Activated effector memory CD4-positive, alpha-beta T cell treated with anti-CD3 and anti-CD28 coated beads, Interleukin-2, amount 50 U/mL, for 16 hours (primary cell): ENCODE results near the gene KRTAP4-16.
"Not testable (repeated sequence)": the region's sequence is repeated elsewhere in the genome, so short reads cannot be mapped to it uniquely, and the experiment has no call there.

Source experiments
- DNase-seq: peaks from one replicate; pipeline ENCODE4 v3.0.0-alpha.2; 2020

KRTAP4-16 gene

DNA sequence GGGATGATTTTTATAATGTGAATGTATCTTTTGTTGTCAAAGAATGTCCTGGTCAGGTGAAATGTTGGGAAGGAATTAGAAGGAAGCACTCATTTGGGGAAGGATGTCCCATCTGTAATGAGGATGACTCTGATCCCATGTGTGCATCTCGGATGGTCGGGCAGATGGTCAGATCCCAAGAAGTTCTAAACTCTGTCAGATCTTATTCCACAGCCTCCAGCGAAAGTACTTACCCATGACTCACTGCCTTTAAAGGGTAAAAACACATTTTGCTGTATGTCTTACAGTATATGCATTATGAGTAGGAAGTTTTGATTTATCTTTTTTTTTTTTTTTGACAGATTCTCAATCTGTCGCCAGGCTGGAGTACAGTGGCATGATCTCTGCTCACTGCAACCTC lies 16.7 kb upstream of the KRTAP4-16 start:
- DNase-seq: no peak

DNA sequence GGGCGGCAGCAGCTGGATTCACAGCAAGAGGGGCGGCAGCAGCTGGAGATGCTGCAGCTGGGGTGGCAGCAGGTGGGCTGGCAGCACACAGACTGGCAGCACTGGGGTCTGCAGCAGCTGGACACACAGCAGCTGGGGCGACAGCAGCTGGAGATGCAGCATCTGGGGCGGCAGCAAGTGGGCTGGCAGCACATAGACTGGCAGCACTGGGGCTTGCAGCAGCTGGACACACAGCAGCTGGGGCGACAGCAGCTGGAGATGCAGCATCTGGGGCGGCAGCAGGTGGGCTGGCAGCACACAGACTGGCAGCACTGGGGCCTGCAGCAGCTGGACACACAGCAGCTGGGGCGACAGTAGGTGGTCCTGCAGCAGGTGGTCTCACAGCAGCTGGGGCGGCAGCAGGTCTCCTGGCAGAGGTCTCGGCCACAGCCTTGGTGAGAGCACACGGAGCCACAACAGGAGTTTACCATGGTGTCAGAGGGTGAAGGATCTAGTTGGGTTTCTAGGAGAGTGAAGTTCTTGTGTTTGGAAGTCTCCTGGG lies 15.9 kb upstream of the KRTAP4-16 start, which contains the start of gene KRTAP4-11:
Gene KRTAP4-11 (minus strand): TSS at position 528 of the 541 bp plus-strand sequence. CDS start 58 bp downstream, at position 470.
- DNase-seq: not testable (repeated sequence)

GRCh38 chr17:41116297-41116696 lies 14.3 kb upstream of the KRTAP4-16 start:
- no peak for DNase-seq

DNA sequence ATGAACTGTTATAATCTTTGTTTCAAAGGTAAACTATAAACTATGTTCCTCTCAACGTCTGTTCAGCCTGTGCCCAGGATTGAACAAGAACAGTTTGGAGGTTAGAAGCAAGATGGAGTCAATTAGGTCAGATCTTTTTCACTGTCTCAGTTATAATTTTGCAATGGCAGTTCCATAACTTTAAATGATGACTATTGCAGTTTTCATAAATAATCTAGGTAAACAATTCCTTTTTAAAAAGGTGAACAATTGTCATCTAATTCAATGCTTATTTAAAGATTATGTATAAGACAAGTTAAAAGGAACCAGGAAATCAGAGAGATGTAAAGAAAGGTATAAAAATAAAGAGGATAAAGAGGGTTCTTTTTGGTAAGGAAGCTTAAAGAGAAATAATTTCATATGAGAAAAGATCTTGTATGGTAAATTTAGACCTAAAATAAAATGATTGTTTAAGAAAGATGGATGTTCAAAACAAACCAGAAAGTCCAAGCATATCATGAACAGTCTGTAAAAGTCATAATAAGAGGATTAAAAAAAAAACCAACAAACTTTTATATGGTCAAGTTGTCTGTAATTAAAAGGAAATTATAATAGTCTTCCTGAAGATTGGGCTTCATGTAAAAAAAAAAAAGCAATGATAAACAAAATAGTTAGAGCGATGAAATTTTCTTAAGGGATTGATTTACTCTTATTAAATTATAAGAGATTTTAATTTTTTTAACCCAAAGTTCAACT lies 9.3 kb upstream of the KRTAP4-16 start:
- DNase-seq: no peak

DNA sequence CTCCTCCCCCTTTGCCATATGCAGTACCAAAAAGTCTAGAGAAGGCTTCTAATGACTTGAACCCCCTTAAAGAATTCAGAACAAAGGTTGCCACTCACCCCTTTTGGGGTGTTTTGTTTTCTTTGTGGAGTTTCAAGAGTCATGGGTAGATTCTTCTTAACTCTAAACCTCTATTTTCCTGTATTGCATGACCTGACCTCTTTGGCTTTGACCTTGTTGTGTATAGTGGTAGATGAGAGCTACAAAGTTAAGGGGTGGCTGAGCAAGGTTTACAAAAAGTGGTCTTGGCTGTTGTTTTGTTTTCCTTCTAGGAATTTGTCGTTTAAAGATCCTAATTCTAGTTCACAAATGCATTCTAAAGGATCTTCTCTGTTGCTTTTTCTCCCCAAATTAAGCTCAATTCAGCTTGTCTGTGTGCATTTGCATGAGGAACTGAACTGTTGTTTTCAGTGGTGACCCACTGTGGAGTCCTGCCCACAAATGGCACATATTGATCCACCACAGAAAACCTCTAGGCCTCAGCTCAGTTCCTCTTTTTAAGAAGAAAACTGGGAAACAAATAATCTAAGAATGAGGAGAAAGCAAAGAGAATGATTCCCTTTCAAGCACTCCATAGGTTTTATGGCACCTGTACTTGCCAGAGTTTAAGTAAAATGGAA lies 6.8 kb upstream of the KRTAP4-16 start:
- not testable (repeated sequence) for DNase-seq

GRCh38 chr17:41107941-41108450 lies 6.0 kb upstream of the KRTAP4-16 start:
- DNase-seq: no peak

- not testable (repeated sequence) for DNase-seq
Measured at GRCh38 chr17:41105347-41105746, 3.3 kb upstream of the KRTAP4-16 start, which contains the start of gene KRTAP4-9. KRTAP4-9 (plus strand) TSS chr17:41105389; CDS start chr17:41105389, 0 bp downstream.

GRCh38 chr17:41104386-41105038 lies 2.5 kb upstream of the KRTAP4-16 start:
- DNase-seq: not testable (repeated sequence)

DNA sequence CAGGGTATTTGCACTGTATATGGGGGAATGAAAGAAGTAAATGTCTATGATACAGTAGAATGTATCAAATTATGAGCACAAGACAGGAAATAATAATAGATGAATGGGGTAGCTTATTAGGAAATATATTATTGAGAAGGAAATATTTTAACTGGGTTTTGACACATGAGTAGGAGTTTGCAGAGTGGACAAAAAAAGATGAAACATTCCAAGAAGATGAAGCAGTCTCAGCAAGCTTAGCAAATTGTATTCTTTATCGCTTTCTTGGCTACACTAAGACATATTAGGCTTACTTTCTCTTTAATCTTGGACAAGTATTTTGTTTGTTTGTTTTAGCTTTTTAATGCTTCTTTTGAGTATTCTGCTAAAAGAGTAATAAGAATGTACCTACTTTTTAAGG lies 1.9 kb upstream of the KRTAP4-16 start:
- DNase-seq: no peak

DNA sequence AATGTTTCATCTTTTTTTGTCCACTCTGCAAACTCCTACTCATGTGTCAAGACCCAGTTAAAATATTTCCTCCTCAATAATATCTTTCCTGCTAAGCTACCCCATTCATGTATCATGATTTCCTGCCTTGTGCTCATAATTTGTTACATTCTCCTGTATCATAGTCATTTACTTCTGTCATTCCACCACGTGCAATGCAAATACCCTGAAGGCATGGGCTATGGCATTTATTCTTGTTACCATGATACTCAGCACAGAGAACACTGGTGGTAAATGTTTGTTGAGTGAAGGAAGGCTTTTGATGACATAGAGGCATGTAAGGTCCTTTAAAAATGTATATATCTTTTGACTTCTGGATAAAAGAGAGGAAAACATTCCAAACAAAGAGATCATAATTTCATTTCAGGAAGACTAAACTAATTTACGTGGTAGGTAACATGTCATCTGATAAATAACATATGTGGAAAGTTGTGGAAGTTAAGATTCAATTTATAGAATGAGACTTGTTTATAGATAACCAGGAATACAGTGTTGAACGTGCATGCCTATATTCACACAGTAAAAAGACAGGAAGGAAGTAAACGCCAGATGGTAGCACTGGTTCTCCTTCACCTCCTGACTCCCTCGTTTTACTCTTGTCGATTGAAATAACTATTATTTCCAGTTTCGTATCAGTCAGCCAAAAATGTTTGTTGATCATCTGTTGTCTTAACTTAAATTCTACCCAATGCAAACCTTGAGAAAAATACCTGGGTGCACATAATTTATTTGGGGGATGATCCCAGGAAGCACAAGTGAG lies 2.1 kb downstream of the KRTAP4-16 start:
- DNase-seq: not testable (repeated sequence)

- DNase-seq: no peak
Measured at GRCh38 chr17:41098481-41098880, 3.5 kb downstream of the KRTAP4-16 start.

- DNase-seq: no peak
Measured at GRCh38 chr17:41098042-41098441, 4.0 kb downstream of the KRTAP4-16 start, which contains the start of gene KRTAP4-8. KRTAP4-8 (minus strand) TSS chr17:41098142; CDS start chr17:41098084, 58 bp downstream.

- DNase-seq: no peak
Measured at GRCh38 chr17:41096055-41096454, 6.0 kb downstream of the KRTAP4-16 start.

DNA sequence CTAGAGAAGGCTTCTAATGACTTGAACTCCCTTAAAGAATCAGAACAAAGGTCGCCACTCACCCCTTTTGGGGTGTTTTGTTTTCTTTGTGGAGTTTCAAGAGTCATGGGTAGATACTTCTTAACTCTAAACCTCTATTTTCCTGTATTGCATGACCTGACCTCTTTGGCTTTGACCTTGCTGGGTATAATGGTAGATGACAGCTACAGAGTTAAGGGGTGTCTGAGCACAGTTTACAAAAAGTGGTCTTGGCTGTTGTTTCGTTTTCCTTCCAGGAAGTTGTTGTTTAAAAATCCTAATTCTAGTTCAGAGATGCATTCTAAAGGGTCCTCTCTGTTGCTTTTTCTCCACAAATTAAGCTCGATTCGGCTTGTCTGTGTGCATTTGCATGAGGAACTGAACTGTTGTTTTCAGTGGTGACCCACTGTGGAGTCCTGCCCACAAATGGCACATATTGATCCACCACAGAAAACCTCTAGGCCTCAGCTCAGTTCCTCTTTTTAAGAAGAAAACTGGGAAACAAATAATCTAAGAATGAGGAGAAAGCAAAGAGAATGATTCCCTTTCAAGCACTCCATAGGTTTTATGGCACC lies 13.2 kb downstream of the KRTAP4-16 start:
- not testable (repeated sequence) for DNase-seq

DNA sequence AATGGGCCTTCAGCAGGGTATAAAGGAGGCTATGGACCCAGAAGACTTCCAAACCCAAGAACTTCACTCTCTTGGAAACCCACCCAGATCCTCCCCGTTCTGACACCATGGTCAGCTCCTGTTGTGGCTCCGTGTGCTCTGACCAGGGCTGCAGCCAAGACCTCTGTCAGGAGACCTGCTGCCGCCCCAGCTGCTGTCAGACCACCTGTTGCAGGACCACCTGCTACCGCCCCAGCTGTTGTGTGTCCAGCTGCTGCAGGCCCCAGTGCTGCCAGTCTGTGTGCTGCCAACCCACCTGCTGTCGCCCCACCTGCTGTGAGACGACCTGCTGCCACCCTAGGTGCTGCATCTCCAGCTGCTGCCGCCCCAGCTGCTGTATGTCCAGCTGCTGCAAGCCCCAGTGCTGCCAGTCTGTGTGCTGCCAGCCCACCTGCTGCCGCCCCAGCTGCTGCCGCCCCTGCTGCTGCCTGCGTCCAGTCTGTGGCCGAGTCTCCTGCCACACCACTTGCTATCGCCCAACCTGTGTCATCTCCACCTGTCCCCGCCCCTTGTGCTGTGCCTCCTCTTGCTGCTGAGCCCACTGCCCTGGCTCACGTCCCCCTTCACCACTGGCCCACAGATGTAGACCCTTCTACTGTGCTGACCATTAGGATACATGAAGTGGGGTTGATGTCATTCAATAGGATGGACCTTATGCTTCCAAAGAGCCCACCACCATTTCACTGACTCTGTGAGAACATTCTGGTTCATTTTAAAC lies 17.7 kb downstream of the KRTAP4-16 start, which contains the start of gene KRTAP4-7:
Gene KRTAP4-7 (plus strand): TSS at position 51 of the 757 bp plus-strand sequence. CDS start 57 bp downstream, at position 108.
- not testable (repeated sequence) for DNase-seq

DNA sequence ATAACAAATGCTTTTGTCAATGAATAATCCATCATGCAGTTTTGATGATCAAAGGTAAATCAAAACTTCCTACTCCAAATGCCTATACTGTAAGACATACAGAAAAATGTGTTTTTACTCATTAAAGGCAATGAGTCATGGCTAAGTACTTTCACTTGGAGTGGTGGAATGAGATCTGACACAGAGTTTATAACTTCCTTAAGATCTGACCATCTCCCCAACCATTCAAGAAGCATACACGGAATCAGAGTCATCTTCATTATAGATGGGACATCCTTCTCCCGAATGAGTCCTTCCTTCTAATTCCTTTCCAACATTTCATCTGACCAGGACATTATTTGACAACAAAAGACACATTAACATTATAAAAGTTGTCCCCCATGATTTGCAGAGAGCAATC lies 18.6 kb downstream of the KRTAP4-16 start:
- not testable (repeated sequence) for DNase-seq

DNA sequence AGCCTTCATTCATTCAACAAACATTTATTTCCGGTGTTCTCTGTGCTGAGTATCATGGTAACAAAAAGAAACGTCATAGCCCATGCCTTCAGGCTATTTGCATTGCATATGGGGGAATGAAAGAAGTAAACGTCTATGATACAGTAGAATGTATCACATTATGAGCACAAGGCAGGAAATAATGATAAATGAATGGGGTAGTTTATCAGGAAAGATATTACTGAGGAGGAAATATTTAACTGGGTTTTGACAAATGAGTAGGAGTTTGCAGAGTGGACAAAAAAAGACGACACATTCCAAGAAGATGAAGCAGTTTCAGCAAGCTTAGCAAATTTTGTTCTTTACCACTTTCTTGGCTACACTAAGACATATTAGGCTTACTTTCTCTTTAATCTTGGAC lies 19.4 kb downstream of the KRTAP4-16 start:
- DNase-seq: no peak

DNA sequence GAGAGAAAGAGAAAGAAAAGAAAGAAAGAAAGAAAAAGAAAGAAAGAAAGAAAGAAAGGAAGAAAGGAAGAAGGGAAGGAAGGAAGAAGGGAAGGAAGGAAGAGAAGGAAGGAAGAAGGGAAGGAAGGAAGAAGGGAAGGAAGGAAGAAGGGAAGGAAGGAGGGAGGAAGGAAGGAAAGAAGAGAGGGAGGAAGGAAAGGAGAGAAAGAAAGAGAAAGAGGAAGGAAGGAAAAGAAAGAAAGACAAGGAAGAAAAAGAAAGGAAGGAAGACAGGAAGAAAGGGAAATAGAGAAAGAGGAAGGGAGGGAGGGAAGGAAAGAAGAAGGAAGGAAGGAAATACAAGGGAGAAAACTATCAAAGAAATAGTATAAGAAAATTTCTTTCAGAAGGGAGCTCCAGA lies 25.2 kb downstream of the KRTAP4-16 start:
- no peak for DNase-seq

DNA sequence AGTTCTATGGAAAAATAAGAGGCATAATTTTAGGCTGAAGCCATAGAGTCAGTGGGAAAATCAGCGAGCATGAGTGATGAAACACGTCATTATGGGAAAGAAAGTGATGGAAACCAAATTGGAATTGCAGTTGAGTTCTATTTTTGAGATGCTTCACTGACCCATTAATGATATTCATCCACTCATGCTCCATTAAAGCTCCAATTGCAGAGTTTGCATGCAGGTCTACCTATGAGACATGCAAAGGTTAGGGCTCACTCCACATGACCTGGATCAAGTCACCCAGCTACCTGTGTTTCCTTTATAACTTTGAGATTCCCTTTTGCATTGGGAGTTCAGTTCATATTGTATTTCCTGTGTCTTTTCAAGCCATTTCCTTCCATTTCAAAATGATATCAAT lies 28.3 kb downstream of the KRTAP4-16 start:
- no peak for DNase-seq

GRCh38 chr17:41071606-41072360 lies 30.2 kb downstream of the KRTAP4-16 start:
- no peak for DNase-seq
